ENCODE results near the gene FLACC1.
"Not testable (repeated sequence)": the region's sequence is repeated elsewhere in the genome, so short reads cannot be mapped to it uniquely, and the experiment has no call there.

The FLACC1 gene

DNA sequence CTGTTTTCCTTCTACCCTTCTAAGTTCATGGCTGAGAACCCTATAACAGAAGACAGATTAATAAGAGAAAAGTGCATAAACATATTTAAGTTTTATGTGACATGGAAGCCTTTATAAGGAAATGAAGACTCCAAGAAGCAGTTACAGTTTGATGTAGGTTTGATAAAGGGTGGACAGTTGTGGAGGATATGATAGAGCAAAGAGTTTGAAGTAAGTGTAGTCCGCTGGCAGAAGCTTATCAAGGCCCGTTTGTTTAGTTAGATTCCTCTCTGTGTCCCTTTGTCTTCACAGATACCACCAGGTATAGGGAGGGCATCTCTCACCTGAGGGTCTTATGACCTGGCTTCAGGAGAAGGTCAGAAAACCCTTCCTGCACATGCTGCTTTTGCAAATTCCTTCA is 107.3 kb downstream of the FLACC1 start:
- no peak for DNase-seq

DNA sequence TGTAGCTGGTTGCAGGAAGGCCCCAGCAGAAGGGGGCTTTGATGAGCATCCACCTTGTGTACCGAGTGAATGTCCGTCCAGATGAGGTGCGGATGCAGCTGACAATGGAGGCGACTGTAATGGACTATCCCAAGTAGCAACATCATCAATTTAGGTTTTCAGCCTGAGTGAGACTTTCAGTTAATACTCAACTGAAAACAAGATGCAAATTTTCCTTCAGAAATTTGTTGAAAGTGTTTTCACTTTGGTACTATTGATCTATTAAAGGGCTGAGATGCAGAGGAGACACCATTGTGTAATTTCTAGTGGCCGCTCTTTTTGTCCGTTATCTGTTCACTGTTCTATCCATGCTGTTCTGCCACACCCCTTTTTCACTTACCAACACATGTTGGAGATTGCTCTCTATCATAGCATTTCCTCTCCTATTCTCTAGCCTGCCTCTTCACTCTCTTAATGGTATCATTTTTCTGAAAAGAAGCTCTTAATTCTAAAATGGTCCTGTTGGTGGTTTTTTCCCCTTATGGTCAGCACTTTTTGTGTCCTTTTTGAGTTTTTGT is 108.8 kb downstream of the FLACC1 start:
- DNase-seq: no peak

DNA sequence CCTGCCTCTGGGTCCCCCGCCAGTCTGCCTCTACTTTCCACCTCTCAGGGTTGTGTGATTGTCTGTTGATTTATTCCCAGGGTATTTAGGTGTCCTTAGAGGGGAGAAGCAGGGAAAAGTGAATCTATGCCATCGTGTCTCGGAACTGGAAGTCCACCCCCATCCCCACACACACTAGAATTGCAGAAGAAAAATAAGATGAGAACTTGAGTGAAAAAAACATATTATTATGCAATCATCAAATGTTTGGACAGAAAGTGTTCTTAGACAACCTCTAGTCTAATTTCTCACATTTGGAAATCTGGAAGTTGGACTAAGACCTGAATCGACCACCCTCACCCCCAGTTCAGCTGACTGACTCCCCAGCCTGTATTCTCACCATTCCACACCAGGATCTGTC is 110.9 kb downstream of the FLACC1 start:
- no peak for DNase-seq

DNA sequence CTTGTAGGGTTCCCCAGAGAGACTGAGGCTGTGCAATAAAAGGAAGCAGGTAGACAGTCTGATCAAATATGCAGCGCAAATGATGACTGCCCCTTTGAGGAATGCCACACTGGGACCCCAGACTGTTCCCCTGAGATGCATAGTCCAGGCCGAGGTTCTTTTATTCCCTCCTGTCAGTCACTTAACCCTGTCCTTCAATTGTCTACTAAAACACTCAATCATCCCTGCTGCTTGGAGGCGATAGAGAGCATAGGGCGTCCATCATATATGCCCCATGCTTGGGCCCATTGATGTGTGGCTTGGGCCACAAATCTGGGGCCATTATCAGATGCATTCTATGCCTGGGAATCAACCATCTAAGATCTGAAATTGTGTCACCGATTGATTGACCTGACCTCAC is 112.3 kb downstream of the FLACC1 start:
- DNase-seq: no peak

DNA sequence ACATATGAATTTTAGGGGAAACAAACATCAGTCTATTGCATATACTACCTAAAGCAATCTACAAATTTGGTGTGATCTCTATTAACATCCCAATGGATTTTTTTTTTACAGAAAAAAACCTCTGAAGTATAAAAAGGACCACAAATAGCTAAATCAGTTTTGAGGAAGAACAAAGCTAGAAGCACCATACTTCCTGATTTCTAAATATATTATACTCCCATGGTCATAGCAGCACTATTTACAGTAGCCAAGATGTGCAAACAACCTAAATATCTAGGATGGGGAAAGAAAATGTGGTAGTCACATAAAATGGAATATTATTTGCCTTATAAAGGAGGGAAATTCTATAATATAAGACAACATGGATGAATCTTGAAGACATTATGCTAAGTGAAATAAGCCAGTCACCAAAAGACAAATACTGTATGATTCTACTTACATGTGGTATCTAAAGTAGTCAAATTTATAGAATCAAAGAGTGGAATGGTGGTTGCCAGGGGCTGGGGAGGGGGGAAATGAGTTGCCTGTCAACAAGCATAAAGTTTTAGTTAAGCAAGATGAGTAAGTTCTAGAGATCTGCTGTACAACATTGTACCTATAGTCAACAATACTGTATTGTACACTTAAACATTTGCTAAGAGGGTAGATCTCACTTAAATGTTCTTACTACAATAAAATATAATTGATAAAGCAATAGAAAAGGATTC is 114.4 kb downstream of the FLACC1 start:
- DNase-seq: no peak

DNA sequence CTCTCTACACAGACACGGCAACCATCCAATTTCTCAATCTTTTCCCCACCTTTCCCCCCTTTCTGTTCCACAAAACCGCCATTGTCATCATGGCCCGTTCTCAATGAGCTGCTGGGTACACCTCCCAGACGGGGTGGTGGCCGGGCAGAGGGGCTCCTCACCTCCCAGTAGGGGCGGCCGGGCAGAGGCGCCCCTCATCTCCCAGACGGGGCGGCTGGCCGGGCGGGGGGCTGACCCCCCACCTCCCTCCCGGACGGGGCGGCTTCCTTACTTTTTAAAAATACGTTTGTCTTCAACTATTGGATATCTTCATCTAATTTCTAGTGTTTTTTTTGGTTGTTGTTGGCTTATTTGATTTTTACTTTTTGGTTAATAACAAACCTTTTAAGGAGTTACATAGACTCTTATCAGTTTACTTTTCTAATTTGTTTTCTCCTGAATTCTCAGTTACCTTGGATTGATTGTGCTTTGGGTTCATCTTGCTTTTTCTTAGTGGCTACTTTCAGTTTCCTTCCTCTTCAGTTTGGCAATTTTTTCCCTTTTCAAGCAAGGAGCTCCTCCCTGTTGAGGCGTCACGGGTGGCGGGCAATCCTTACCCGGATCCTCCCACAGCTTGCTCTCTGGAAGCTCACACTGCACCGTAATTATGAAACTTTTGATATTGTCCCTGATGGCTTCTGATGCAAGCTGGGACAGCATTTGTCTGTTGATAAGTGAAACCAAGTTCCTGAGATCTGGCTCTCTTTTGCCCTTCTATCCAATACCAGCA is 117.8 kb downstream of the FLACC1 start:
- not testable (repeated sequence) for DNase-seq
